Endometrium (tissue), 2 donors: Measurements from ENCODE around the gene SGSM2.
A peak's percentile ranks its signal among the peaks of the same experiment; 100 is the strongest.

Experiments used
- FAIRE-seq: peaks from 2 replicates; lab custom pipeline; 2012; peaks lifted over from hg19 to GRCh38; lab: Jason Lieb, UNC
- donor health status: control.
- donor health status: control.

SGSM2 gene

DNA sequence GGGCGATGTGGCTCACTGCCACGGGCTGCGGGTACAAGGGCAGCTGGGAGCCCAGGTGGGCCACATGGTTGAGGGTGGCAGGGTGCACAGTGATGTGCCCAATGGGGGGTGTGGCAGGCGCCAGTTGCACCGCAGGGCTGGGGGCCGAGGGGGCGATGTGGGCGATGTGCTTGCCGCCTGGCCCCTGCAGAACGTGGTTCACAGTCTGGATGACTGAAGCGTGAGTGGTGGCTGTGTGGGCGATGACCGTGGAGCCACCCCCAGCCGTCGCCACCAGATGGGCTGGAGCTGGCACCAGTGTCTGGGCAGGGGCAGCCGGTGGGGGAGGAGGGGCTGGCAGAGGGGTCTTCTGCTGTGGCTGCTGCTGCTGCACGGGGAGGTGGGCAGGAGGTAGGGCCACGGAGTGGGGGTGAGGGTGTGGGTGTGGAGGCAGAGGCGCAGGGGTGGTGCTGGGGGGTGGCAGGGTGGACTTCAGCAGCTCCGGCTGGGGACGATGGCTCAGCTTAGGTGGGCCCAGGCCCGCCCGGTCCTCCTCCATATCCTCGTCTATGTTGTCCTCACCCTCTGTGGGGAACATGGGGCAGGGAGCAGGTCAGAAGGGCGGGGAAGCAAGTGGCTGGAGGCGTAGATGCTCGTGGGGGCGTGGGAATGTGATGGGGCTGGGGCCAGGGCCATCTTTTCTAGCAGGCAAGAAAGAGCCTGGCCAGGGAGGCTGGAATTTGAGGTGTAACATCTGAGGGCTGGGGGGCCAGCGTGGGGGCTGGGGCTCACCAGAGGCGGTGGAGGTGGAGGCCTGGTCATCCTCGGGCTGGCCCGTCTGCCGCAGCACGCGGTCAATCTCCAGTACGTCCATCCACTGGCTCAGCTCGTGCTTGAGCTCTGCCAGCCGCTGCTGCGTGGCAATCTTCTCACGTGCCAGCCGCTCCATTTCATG lies 50.1 kb downstream of the SGSM2 start:
- FAIRE-seq: no peak

- no peak for FAIRE-seq
Observed at GRCh38 chr17:2388020-2388682, 50.9 kb downstream of the SGSM2 start.

DNA sequence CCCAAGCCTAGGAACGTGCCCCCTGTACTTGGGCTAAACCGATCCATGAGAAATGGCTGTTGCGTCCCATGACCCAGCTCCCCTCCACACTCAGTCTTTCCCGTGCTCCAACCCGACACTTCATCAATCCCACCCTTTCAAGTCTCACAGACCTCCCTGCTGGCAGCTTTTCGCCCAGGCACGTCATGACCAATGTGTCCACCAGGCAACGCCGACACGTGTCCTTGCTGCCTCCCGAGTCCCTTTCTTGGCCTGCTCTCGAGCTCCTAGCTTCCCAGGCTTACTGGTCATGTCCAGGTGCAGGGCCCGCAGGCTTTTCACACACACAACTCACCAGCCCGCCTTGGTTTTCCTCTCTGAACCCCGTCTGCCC lies 51.4 kb downstream of the SGSM2 start:
- no peak for FAIRE-seq

DNA sequence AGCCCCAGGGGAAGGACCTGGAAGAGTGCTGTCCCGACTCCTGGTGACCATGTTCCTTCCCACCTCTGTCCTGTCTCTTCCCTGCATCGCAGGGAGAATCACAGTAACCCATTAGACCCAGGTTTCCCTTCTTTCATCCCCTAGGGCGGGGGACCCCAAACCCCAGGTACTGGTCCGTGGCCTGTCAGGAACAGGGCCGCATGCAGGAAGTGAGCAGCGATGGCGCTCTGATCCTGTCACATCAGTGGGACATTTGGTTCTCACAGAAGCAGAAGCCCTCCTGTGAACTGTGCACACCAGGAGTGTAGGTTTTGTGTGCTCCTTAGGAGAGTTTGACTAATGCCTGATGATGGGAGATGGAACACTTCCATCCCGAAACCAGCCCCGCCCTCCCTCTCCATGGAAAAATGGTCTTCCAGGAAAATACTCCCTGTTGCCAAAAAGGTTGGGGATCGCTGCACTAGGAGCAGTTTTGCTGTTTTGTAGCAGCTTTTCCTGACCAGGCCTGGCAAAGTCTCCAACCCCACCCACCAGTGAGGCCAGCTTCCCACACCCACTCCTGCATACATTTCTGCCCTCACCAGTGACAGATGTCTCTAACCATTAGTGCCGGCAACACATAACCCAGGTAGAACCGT lies 53.0 kb downstream of the SGSM2 start:
- no peak for FAIRE-seq

DNA sequence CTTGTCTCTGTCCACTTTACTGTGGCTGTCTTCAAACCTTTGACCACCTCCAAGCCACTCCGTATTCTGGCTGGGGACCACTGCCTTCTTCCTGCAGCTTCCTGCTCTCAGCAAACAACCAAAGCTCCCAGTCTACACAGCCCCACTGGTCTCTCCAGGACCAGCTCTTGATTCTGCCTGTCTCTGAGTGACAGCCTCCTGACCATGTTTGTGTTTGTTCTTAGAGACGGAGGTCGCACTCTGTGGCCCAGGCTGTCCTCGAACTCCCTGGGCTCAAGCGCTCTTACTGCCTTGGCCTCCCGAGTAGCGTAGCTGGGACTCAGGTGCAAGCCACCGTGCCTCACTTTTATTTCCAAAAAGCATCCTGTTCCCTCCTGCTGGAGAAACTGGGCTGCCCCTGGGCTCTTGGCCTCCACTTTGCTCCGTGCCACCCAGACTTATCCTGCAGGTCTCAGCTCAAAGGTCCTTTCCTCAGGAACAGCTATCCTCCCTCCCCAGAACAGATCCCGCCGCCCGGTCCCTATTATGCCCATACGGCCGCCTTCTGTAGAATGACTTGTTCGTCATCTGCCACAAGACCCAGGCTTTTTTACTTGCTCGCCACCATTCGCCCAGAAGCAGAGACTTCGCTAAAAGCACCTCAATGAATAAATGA lies 54.4 kb downstream of the SGSM2 start:
- no peak for FAIRE-seq

DNA sequence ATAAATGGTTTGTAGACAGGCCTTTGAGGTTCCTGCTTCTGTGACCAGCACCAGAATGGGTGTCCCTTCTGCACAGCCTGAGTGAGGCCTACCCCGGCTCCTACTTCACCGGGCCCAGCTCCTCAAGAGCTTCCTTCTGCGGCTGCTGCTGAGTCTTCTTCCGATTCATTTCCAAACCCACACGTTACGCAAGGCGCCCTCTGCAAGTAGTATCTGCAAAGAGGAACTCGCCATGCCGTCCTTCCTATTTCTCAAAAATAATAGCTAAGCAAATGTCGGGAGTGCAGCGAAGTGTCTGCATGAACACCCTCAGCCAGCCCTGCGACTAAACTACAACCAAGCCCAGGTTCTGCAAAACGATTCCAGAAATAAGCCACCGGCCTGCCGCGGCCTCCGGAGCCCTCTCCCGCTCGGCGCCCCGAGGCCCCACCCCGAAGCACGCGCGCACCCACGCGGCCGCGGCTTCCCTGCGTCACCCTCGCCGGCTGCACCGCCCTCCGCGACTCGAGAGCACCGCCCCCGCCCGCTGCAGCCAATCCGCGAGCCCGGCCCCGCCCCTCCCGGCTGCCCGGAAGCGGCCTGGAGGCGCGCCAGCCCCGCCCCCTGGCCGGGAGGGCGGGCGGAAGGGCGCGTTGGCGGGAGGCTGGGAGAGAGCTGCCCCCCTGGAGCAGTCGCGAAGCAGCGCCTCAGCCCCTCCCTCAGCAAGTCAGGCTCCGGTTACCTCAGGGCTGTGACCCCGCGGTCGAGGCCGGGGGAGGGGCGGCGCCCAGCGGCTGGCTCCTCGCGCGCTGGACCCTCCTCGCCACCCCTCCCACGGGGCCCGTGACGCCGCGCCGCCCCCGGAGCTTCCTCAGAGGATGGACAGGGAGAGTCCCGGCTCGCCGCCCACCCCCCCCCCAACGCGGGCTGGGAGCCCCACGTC lies 55.2 kb downstream of the SGSM2 start:
- no peak for FAIRE-seq

DNA sequence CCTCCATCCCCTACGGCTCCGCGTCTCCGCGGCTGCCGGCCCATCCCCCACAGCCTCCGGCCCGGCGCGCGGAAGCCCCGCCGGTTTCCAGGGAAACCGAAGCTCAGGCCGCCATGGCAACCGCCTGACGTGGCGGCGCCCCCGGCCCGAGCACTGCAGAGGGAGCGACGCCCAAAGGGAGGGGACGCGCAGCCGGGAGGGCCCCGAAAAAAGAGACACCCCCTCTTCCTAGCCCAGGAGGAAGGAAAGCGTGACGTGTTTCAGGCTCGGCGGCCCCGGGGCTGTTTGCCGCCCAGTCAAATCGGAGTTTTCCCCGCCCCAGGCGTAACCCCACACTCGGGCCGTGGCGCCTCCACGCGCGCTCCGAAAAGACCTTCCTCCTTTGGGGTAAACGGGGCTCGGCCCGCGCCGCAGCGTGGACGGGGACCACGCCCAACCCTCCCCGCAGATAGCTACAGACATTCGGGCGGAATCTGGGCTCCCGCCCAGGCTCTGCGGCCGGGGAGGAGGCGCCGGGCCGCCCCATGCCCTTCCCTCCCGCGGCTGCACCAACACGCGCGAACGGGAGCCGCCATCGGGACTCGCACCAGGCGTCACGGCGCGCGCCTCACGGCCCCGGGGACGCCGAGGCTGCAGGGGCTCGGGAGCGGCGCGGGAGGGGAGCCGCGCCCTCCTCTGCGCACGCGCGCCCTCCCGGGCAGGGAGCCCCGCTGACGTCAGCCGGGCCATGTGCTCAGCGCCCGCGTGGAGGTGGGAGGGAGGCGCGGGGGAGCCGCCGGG lies 56.1 kb downstream of the SGSM2 start:
- no peak for FAIRE-seq

- no peak for FAIRE-seq
Observed at GRCh38 chr17:2393954-2394749, 56.9 kb downstream of the SGSM2 start.

DNA sequence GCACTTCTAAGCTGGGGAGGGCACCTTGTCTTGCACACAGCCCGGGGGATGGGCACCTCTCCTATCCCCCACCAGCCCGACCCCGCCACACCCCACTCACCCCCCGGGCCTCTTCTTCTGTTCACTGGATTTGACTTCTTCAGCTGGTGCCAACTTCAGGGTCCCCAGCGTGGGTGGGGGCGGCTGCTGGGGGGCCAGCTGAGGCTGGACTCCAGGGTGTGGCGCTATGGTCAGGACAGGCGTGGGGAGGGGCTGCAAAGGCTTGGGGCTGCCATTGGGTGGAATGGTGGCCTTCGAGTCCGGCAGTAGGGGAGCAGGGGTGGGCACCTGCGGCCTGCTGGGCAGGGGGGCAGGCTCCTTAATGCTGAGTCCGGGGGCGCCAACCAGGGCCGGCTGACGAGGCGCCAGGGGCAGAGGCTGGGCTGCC lies 57.5 kb downstream of the SGSM2 start:
- no peak for FAIRE-seq

- FAIRE-seq: no peak
Observed at GRCh38 chr17:2395258-2396181, 58.2 kb downstream of the SGSM2 start.

- FAIRE-seq: no peak
Observed at GRCh38 chr17:2396192-2396567, 58.9 kb downstream of the SGSM2 start.

DNA sequence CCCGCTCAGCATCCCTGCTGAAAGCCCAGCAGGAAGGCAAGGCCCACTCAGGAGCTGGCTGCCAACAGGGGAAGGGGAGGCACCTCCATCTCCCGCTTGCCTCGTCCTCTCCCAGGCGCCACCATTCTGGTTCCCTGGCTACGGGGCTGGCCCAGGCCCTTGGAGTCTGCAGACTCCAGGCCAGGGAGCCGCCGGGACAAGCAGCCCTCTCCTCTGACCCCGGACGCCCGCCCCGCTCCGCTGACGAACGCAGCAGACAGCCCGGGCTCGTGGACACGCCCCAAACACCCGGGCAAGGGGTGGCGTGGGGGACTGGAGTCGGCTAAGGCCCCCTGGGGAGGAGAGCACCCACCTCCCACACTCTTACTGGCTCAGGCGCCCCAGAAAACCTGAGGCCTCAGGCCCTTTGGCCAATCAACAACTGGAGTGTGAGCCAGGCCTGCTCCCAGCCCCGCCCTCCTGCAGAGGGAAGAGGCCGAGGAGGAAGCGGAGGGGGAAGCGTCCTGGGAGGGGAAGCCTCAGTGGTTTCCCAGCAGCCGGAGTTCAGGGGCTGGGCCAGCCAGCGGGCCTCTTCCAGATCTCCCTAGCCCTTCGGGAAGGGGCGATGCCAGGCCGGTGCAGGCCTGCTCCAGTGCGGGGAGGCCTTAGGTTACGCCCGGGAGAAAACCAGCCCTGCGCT lies 59.4 kb downstream of the SGSM2 start:
- peak; percentile 97 for FAIRE-seq

GRCh38 chr17:2397247-2398171 lies 60.2 kb downstream of the SGSM2 start:
- FAIRE-seq: no peak

DNA sequence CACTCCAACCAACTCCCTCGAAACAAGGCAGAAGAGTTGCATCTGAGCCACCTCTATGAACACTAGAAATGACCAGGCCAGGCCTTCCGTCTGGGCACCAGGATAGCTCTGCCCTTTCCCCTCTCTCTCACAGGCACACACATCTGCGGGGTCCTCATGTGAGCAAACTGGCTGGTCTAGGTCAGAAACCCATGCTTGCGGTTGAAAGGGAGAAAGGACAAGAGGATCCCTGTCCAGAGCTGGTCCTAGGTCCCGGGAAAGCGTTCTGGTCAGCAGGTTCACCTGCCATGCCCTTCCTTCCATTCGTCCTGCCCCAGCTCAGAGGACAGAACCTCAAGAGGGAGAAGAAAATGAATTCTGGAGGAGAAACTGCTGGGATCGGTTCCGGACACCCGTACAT lies 60.9 kb downstream of the SGSM2 start:
- no peak for FAIRE-seq

DNA sequence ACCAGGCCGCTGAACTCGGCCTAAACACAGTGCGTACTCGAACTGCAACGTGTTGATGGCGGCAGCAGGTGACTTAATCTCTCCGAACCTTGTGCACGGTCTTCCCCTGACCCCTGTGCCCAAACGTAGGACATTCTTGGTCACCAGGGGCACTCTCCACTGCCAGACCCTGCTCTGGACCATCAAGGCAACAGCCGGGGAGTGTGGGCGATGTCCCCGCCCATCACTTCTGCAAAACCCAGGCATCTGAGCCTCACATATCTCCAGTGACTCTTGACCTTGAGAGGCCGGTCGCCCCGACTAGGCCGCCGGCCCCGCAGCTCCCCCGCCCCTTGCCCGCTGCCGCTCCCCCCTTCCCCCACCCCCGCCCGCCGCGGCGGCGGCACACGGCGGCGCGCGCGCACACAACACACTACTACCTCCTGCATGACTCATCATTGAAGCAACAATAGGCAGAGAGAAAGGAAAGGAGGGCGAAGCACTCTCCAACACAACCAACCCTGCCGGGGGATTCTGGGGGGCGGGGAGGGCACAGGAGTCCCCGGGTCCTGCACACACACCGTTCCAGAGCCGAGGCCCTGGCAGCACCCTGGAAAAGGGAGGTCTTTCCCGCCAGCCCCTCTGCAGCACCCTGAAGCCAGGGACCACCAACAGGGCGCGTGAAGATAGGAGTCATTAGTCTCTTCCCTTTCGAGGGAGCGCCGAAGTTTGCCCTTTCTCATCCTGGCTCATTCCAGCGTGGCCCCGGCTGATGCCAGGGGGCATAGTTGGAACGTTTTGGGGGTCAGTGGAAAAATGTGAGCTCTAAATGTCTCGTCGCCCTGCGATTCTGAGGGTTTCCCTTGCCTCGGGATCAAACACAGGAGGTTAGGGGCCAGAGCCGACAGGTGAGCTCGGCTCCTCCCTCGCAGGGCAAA lies 61.6 kb downstream of the SGSM2 start:
- no peak for FAIRE-seq
